OCI-LY1 (cell line): ENCODE data around the gene ZNF346.

Source experiments
- H2AFZ ChIP-seq: fragments of 200-600 bp; sonication (generic), shearing (Covaris generic); 2 replicates; pipeline ENCODE4 v1.6.0; 2014; ENCODE audit warnings: antibody characterized with exemption, mild to moderate bottlenecking, low read length
- H3F3A ChIP-seq: fragments of 200-600 bp; sonication (generic), shearing (Covaris generic); 2 replicates; pipeline ENCODE4 v1.6.0; 2014; ENCODE audit warnings: mild to moderate bottlenecking, antibody characterized with exemption, low read length, moderate library complexity; ENCODE audit not compliant: insufficient read depth
- H3K27ac ChIP-seq: fragments of 200-600 bp; sonication (generic); 2 replicates; pipeline ENCODE4 v1.5.1; 2014; ENCODE audit warnings: low read length, mixed run types, mild to moderate bottlenecking, low read depth; ENCODE audit not compliant: poor library complexity, severe bottlenecking
- H3K27me3 ChIP-seq: fragments of 200-600 bp; sonication (generic); 2 replicates; pipeline ENCODE4 v1.6.0; 2014; ENCODE audit warnings: antibody characterized with exemption, mild to moderate bottlenecking, low read length, moderate library complexity; ENCODE audit not compliant: insufficient read depth
- H3K36me3 ChIP-seq: fragments of 200-600 bp; sonication (generic); 2 replicates; pipeline ENCODE4 v1.6.1; 2014; ENCODE audit warnings: mild to moderate bottlenecking, antibody characterized with exemption, low read length, moderate library complexity, mixed read lengths; ENCODE audit not compliant: insufficient read depth
- H3K4me1 ChIP-seq: fragments of 200-600 bp; sonication (generic); 2 replicates; pipeline ENCODE4 v1.5.1; 2014; ENCODE audit warnings: mild to moderate bottlenecking, low read length, moderate library complexity; ENCODE audit not compliant: insufficient read depth, severe bottlenecking
- H3K4me2 ChIP-seq: fragments of 200-600 bp; sonication (generic), shearing (Covaris generic); 2 replicates; pipeline ENCODE4 v1.6.1; 2014; ENCODE audit warnings: low read length
- H3K4me3 ChIP-seq: fragments of 200-600 bp; sonication (generic); 2 replicates; pipeline ENCODE4 v1.5.1; 2014; ENCODE audit warnings: low read length, low read depth, mild to moderate bottlenecking, mixed read lengths; ENCODE audit not compliant: poor library complexity, severe bottlenecking
- H3K79me2 ChIP-seq: fragments of 200-600 bp; shearing (Covaris generic); 2 replicates; pipeline ENCODE4 v1.6.1; 2016; ENCODE audit warnings: mixed run types, low read length, mixed read lengths; ENCODE audit not compliant: insufficient read depth
- H3K9ac ChIP-seq: fragments of 200-600 bp; sonication (generic), shearing (Covaris generic); 2 replicates; pipeline ENCODE4 v1.6.1; 2014; ENCODE audit warnings: mild to moderate bottlenecking, low read length, mixed read lengths
- H3K9me2 ChIP-seq: fragments of 200-600 bp; sonication (generic), shearing (Covaris generic); 2 replicates; pipeline ENCODE4 v1.6.1; 2014; ENCODE audit warnings: low read depth, mild to moderate bottlenecking, low read length, mixed read lengths
- H3K9me3 ChIP-seq: fragments of 200-600 bp; shearing (Covaris generic); 2 replicates; pipeline ENCODE4 v1.6.1; 2014; ENCODE audit warnings: low read length, mixed read lengths
- H4K20me1 ChIP-seq: fragments of 200-600 bp; sonication (generic), shearing (Covaris generic); 2 replicates; pipeline ENCODE4 v1.6.0; 2016; ENCODE audit warnings: mild to moderate bottlenecking, low read length; ENCODE audit not compliant: insufficient read depth
- CTCF ChIP-seq: fragments of 200-600 bp; sonication (generic), shearing (Covaris generic); IDR thresholded peaks from 2 replicates; pipeline ENCODE4 v1.5.1; 2017; ENCODE audit warnings: mild to moderate bottlenecking, antibody characterized with exemption, low read length, moderate library complexity, mixed read lengths
- EZH2 ChIP-seq: fragments of 200-600 bp; sonication (generic), shearing (Covaris generic); IDR thresholded peaks from 2 replicates; pipeline ENCODE4 v1.8.0; 2017; ENCODE audit warnings: borderline replicate concordance, mixed run types, mild to moderate bottlenecking, antibody characterized with exemption, low read length, moderate library complexity, mixed read lengths

The ZNF346 gene

GRCh38 chr5:177066224-177066623 is 43.7 kb downstream of the ZNF346 start:
- H3K4me2 ChIP-seq: no peak overlapping the region

GRCh38 chr5:177067503-177067902 is 45.0 kb downstream of the ZNF346 start:
- Histone ChIP-seq H3K27me3 (no peaks in the 10 kb centered on the region), H3K9me3 (no peaks in the 10 kb centered on the region), H2AFZ (no peak overlapping the region), H3K36me3 (peaks cover 38% of the 10 kb centered on the region), H4K20me1 (no peaks in the 10 kb centered on the region), H3F3A (0 out of 2 replicates have a peak, but pooled peaks cover 7% of the 10 kb centered on the region), H3K4me2 (no peak overlapping the region), H3K27ac (no peak overlapping the region), H3K9ac (no peak overlapping the region), H3K9me2 (no peaks in the 10 kb centered on the region), H3K4me1 (peaks cover 24% of the 10 kb centered on the region), H3K4me3 (no peak overlapping the region), H3K79me2 (no peaks in the 10 kb centered on the region)
- TF ChIP-seq EZH2 (no peak), CTCF (no peak)

More at GRCh38 chr5:177066224-177066623, 43.7 kb downstream of the ZNF346 start:
- H3K27me3 ChIP-seq: no peaks in the 10 kb centered on the region
- TF ChIP-seq CTCF: no peak
- H3K36me3 ChIP-seq: peaks cover 50% of the 10 kb centered on the region
- no peaks in the 10 kb centered on the region for H3K79me2 ChIP-seq
- H3K4me1 ChIP-seq: peaks cover 13% of the 10 kb centered on the region
- 0 out of 2 replicates have a peak, but pooled peaks cover 7% of the 10 kb centered on the region for H3F3A ChIP-seq
- no peaks in the 10 kb centered on the region for H4K20me1 ChIP-seq
- no peak overlapping the region for H2AFZ ChIP-seq
- no peaks in the 10 kb centered on the region for H3K9me3 ChIP-seq
- no peak overlapping the region for H3K4me3 ChIP-seq
- H3K27ac ChIP-seq: no peak overlapping the region
- no peak overlapping the region for H3K9ac ChIP-seq
- no peaks in the 10 kb centered on the region for H3K9me2 ChIP-seq

GRCh38 chr5:177070536-177071191 is 48.2 kb downstream of the ZNF346 start:
- Histone ChIP-seq H3F3A (0 out of 2 replicates have a peak, but pooled peaks cover 7% of the 10 kb centered on the region), H3K4me1 (peaks cover 24% of the 10 kb centered on the region), H3K9ac (peak overlapping the region; percentile 51; the same call in 1 of the 2 replicates), H3K9me2 (no peaks in the 10 kb centered on the region), H3K4me3 (peak overlapping the region; percentile 34), H3K27ac (peak overlapping the region; percentile 96), H4K20me1 (no peaks in the 10 kb centered on the region), H3K9me3 (no peaks in the 10 kb centered on the region), H3K4me2 (peak overlapping the region; percentile 30; the same call in 1 of the 2 replicates), H3K79me2 (no peaks in the 10 kb centered on the region), H3K27me3 (no peaks in the 10 kb centered on the region), H2AFZ (no peak overlapping the region), H3K36me3 (peaks cover 8% of the 10 kb centered on the region; the same call in 1 of the 2 replicates)
- TF ChIP-seq CTCF: no peak
- no peak for TF ChIP-seq EZH2
